Stimulated activated CD4-positive, alpha-beta T cell treated with anti-CD3 and anti-CD28 coated beads, Interleukin-4, amount 100 ng/mL, for 48 hours (primary cell): ENCODE results near the gene GMDS.

Experiments used
- DNase-seq, 2 donors: peaks; one replicate each; pipeline ENCODE4 v3.0.0-alpha.2; 2020; ENCODE audit warnings: low read depth in 2 of 2

The GMDS gene

DNA sequence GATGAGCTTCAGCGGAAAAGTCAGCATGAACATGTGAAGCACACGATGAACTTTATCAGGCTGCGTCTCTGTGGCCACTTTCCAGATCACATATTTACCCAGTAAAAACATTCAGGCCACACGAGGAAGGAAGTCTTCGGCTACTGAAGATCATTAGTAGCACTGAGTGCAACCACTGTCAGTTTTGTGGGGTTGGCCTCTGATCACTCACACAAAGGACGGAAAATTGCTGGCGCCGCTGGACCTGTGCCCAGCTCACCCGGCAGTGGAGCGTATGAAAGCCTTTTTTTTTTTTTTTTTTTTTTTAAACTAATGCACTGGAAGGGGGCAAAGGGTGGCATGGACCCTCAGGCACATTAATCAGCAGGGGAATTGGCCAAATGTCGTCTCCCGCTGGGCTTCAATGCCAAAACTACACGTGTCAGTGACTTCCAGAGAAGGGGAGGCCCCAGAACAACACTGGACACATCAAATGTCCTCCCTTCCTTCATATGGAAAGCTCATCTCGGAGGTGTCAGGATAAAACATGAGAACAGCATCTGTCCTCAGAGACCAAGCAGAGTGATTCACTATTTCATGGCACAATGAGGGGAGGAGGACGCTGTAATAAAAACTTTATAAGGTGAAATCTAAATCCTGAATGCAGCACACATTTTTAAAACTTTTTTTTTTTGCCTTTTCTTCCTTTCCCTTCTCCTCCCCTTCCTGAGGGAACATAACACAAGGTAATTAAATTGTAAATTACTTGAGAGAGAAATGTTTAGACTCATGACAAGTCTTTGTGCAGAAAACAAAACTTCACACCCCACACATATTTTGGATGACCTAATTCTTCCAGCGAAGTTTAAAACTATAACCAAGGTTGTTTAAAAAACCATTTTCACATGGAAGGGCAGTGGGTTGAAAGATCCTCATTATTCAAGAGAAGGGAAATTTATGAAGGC, 412.3 kb downstream of the GMDS start:
- DNase-seq = no peak

DNA sequence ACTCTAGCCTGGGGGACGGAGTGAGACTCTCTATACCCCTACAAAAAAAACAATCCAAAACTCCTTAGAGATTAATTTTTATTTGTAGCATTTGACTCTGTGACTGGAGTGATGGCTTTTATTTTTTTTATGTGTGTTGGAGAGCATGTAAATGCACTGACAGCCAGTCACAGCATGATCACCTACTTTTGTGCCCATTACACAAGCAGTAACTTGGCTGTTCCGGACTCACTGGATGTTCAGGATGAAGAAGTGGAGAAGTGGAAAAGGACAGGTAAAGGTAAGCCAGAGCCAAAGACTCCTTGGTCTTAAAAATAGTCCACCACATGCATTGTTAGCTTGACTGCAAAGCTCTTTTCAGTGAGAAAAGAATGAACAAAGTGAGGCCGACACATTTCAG, 413.0 kb downstream of the GMDS start:
- DNase-seq = no peak

DNA sequence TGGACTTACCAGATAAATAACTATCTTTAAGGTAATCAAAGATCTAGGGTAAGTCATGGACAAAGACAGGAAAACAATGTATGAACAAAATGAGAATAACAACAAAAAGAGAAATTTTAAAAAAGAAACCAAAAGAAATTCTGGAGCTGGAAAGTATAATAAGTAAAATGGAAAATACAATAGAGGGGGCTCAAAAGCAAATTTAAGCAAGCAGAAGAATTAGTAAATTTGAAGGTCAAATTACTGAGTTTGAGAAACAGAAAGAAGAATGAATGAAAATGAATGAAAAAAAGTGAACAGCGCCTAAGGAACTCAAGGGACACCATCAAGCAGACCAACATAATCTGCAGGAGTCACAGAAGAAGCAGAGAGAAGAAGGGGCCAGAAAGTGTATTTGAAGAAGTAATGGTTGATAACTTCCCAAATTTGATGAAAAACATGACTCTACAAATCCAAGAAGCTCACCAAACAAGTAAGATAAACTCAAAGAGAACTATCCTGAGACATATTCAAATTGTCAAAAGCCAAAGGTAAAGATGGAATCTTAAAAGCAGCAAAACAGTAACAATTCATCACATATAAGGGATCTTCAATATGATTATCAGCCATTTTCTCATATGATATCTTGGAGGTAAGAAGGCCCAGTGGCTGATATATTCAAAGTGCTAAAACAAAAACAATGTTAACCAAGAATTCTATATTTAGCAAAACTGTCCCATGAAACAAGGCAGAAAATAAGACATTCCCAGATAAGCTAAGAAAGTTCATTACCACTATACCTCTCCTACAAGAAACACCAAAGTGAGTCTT, 417.2 kb downstream of the GMDS start:
- no peak for DNase-seq

DNA sequence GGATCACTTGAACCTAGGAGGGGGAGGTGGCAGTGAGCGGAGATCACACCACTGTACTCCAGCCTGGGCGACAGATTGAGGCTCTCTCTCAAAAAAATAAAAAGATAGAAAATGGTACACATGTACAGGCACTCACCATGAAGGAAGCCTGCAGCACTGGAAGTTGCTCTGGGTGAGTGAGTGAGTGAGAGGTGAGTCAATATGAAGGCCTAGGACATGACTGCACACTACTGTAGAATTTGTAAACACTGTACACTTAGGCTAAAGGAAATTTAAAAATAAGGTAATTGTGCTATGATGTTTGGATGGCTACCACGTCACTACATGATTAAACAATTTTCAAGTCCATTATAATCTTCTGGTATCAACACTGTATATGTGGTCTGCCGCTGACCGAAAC, 419.5 kb downstream of the GMDS start:
- DNase-seq = no peak

DNA sequence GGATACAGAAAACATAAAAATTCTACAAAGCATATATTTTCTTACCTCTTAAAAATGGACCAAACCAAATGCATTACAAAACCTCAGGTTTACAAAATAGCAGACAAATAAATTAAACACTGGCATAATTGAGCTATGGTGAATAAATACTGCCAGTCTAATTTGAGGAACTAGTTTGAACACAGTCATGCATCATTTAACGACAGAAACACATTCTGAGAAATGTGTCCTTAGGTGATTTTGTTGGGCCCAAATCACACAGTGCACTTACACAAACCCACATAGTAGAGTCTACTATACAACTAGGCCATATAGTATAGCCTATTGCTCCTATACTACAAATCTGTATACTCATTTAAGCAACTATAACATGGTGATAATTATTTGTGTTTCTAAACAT, 420.1 kb downstream of the GMDS start:
- DNase-seq = no peak

DNA sequence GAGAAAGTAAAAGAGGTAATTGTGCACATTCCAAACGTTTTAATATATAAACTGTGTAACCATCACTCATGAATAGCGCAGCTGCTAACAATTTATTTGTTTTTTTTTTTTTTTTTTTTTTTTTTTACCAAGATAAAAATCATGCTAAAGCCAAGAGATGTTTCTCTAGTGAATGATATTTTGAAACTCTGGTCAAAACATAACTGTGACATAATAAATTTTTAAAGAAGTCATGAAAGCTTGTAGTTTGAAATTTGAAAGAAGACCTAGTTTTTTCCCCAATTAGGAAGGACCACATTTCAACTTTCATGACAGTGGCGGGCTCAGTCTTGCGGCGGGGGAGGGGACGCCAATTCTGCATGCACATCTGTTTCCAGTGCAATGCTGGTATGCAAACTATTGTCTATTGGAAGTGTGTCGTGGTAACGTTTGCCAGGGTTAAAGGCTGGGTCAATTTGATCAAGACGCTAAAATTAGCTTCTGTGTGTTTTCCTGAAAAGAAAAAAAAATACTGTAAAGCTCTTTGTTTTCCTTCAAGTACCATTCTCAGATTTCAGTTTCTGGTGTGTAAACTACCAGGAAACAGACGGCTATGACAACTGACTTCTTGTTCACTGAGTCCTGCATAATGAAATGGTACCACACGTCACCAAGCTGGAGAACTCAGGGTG, 423.8 kb downstream of the GMDS start:
- no peak for DNase-seq

DNA sequence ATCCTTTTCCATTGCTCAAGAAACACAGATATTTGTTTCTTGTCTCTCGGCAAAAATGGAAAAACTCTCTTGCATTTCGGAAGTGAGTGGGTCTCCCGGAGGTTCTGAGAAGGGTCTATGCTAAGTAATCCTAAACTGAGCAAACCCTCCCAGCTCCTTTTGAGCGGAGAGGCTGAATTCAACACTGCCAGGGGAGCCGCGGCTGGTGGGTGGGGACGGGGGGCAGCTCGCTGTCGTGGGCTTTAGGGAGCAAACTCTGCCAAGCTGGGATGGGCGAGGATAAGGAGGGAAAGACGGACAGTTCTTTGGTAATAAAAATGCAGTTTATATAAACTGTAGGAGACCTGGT, 424.3 kb downstream of the GMDS start:
- DNase-seq = no peak

DNA sequence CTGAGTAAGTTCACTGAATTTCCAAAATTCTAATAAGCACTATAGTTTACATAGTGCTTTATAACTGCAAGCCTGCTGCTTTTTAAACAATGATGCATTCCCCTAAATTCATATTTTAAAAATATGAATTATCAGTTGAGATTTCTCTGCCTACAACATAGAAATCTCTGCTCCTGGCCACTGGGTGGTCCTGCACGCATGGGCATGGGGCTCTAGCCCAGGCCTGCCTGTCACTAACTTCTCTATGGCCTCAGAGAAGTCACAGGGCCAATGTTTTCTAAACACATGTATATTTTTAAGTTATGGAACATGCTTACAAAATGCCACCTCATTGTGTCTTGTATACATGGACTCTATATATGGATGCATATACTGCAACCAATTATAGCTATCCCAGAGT, 424.7 kb downstream of the GMDS start:
- no peak for DNase-seq

DNA sequence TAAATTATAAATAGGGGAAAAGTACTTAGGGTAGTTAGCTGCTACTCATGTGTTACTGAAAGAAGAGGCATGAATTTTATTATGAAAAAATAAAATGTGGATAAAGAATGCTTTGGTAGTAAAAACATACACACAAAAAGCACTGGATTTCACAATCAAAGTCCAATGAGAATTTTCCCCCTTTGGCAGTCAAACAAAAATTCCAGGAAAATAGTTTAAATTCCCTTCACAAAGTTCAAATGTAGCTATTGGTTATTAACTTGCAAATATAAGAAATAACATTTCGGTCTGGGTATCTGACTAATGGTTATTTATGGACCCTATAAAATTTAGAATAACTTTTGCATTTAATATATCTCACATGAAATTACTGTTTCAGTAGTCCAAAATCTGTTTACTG, 425.2 kb downstream of the GMDS start:
- DNase-seq = no peak

DNA sequence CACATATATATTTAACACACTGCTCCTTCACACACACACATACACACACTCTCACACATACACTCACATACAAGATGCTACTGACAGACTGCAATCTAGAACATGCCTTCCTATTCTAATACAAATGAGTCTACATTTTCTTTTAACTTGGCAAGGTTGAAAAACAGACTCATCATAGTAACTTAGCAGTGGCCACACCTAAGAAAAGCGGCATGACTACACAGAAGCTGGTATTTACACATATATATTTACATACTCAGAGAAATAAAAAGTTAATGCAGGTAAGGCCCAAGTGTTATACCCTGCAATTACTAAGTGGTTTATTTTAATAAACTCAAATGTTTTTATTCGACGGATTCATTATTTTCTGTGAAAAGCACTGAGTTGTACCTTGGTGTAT, 426.4 kb downstream of the GMDS start:
- no peak for DNase-seq

DNA sequence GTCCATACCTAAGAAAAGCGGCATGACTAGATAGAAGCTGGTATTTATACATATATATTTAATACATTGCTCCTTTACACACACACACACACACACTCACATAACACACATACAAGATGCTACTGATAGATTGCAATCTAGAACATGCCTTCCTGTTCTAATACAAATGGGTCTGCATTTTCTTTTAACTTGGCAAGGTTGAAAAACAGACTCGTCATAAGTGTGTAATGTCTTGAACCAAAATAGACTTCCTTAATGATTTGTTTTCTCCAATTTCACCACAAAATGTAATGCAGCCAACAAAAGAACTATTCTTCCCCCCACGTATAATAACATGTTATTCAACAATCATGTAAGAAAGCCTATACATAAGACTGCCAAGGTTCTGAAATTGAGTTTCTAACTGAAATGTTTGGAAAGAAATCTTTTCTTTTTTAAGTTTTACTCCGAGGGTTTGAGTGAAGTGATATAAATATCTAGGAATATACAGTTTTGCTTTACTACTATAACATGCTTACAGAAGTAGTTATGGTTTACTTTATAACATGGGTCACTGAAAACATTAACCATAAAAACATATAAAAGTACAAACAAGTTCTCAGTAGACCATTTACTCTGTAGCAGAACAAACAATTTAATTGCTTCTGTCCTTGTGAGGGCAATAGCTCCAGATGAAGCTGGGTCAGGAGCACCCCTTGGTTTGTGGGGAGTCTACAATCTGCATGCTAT, 428.2 kb downstream of the GMDS start:
- no peak for DNase-seq

DNA sequence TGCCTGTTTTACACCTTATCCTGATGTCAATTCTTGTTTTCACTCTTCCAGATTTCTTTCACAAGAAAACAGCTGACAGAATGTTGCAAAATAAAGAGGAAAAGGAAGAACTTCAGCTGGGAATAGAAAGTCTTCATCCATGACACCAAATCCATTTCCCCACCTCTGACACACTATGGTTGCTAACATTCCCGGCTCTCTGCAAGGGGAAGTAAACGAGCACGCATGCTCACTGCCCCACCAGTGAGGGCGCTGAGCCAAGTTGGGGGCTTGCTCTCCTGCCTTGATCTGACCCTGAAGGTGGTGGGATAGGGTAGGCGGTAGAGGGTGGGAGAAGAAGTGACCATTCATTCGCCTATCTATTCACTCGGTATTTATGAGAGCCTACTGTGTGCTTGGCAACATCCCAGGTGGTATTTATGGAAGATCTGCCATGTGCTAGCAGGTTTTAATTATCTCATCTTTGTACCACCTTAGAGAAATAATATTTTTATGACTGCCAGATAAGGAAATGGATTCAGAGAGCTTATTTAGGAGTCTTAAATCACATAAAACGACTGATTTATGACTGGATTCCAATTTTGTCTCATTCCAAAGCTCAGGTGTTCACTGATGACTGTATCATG, 429.5 kb downstream of the GMDS start:
- no peak for DNase-seq

DNA sequence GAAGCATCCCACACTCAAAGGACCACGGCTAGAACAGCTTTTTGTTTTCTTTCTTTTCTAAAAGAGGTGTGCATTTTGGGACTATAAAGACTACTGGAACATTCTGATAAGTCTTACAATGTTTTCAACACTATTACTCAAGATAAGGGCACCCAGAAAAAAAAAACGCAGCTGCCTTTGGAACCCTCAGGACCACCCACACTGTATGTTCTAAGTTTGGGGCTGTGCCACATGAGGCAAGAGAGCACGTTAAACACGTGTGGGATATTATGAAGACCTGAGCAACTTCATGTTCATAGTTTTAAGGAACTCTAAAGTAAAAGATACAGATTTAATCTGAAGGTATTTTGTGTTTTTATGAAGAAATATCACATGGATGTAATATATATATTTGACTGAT, 431.1 kb downstream of the GMDS start:
- no peak for DNase-seq

DNA sequence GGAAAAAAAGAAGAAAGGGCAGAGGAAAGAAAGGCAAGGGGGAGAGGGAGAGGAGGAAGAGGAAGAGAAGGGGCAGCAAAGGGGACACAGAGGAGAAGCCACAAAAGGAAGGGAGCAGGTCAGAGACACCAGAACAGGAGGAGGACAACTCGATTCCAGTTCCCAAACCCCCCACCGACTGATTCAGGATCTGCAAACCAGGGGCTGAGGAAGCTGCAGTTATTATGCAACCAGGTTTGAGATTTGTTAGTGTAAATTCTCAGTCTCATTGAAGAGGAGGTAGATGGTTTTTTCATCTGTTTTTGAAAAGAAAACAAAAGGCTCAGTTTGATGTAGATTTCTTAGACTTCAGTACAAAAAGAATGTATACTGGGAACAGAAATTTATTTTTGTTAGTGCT, 432.9 kb downstream of the GMDS start:
- DNase-seq = no peak

DNA sequence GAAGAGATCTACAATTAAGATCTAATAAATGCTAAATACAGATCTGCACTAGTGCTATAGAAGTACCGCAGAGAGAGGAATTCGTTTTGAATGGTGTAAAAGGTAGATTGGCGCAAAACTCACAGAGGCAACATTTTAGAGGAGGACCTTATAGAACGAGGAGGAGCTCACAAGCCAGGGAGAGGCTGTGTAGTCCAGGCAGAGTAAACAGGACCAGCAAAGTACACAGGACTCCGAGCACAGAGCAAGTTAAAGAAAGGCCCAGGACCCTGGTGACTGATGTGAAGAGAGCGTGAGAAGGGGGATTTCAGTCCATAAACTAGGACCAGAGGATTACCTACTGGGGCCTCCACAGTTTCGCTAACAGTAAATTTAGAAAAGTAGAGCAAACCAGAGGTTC, 433.4 kb downstream of the GMDS start:
- no peak for DNase-seq

DNA sequence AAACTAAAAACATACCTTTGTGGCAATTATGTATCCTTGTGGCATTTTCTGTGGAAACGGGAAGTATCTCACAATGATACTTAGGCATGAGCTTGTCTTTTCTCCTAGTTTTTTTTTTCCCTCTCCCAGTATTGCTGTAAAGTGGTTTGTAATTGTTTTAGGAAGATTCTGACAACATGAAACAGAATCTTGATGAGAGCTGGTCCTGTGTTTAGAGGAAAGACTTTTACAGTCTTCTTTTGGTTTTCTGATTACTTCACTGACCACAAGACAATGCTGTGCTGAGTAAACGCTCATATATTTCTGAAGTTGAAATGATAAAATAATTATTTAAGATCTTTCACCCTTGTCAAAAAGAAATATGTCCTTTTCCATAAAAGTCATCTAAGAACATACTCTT, 434.5 kb downstream of the GMDS start:
- DNase-seq = no peak

DNA sequence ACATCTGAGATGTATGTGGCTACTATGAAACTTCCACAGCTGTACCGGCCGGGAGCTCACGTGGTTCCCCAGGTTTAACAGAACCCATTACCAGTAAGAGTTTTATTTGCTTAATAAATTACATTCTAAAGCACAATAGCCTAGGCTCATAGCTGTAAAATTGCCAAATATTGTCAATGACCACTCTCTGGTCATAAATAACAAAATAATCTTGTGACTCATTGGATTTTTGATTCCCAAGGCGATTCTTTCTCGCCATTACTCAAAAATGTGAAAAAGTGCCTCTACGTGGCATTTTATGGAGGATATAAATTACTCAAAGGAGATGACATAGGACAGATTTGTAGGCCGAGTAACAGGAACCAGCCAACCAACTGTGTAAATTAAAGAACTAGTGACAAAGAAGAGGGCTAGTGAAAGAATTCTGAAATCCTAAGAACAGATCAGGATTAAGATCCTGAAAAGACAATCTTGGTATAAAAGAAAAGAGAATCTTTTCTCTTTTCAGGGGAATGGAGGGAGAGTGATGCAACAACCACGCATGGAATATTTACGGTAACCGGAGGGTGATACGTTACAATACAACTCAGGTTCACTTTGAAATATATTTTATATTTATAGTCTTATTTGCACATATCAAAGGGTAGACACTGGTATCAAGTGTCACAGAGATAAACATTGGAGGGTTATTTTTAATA, 436.0 kb downstream of the GMDS start:
- DNase-seq = no peak

DNA sequence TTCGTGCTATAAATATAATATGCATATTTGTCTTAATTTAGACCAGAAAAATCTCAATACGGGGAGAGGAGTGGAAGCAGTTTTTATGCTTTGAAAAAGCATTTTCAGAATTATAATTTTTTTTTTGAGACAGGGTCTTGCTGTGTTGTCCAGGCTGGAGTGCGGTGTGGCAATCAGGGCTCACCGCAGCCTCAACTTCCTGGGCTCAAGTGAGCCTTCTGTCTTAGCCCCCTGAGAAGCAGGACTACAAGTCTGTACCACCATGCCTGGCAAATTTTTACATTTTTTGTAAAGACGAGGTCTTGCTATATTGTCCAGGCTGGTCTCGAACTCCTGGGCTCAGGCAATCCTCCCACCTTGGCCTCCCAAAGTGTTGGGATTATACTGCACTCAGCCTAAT, 438.5 kb downstream of the GMDS start:
- DNase-seq = no peak

DNA sequence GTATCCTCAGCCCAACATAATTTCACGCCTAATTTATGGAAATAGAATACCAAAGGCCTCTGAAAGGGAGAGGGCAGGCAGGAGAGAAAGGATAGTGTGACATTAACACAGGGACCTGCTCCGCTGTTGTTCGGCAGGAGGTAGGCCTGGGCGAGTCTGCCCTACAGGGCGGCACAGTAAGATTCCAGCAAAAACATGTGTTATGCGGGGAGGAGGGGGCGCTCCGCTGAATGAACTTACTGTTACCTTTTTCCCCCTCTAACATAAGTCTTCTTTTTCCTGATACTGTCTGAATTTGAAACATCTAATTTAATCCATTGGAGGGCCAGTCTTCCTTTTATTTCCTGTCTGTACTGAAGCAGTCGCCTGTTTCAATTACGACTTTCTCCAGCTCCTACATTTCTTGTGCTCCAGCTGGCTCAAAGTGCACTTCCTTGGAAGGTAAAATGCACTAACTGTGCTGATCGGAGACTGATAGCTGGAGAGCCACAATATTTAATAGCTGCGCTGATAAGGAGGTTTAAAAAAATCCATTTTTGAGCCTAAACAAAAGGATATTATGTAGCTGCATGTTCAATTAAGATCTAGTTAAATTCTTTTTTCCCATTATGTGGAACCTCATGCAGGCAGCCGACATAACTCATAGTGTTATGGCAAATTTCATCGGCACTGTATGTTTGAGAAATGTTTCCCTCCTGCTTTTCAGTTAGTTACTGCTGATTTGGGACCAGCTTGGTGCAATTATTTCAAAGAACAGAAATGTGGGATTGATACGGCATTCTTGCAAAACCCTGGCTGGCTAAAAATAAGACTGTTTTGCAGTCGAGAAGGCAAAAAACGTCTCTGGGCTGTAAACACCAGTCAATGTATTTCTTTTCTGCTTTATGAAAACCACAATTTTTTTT, 442.7 kb downstream of the GMDS start:
- DNase-seq = no peak

DNA sequence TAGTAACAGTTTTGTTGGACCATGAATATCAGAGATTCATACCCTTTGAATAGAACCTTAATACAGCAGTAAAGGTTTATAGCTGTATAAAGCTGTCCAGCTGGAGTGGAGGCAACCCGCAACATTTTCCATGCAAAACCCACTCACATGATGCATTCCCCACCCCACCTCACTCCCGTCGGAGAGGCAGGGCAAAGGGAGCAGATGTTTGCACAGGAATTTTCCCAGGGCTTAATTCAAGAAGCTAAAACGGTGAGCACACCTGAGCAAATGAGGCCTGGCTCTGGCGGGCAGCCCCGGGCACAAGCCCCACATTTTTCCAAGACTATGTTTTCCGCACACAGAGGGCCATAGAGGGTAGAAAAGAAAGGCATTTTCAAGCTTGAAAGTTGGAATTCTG, 444.0 kb downstream of the GMDS start:
- DNase-seq = no peak
